ENCODE measurements around the gene AKIRIN1. TPM values are rescaled to one million over a fixed set of nuclear protein-coding genes. Genes with fewer than 3 reads are reported as not detected.

AKIRIN1 gene
- total RNA-seq, 1 donor = 35.1 TPM

GRCh38 chr1:39046613-39047210 is 55.6 kb downstream of the AKIRIN1 start:
- no peaks in the 10 kb centered on the region for H3K27me3 ChIP-seq (ENCODE audit: insufficient read depth, low read length)
- peak overlapping the region; percentile 35 for H2AFZ ChIP-seq (ENCODE audit: low read length)
- no peak overlapping the region for H3K4me3 ChIP-seq (ENCODE audit: insufficient read depth, low read length)
- peak overlapping the region; percentile 53 for H3K4me2 ChIP-seq (ENCODE audit: insufficient read depth, low read length)
- DNase-seq (ENCODE audit: insufficient read length, low spot score, missing footprints) = no peak
- peaks cover 15% of the 10 kb centered on the region for H3K4me1 ChIP-seq (ENCODE audit: insufficient read depth, low read length)
- no peaks in the 10 kb centered on the region for H4K20me1 ChIP-seq (ENCODE audit: insufficient read depth, low read length)
- peak overlapping the region; percentile 90 for H3K27ac ChIP-seq (ENCODE audit: low read depth, low read length)
- H3K79me2 ChIP-seq (ENCODE audit: insufficient read depth, low read length) = no peaks in the 10 kb centered on the region
- no peaks in the 10 kb centered on the region for H3K9me3 ChIP-seq (ENCODE audit: low read depth, low read length)
- peaks cover 3% of the 10 kb centered on the region for H3K36me3 ChIP-seq (ENCODE audit: insufficient read depth, low read length)
- TF ChIP-seq CTCF (IDR thresholded peaks at IDR 0.05; ENCODE audit: extremely low read depth, low read depth, low read length) = no peak

- Histone ChIP-seq H3K9me3 (ENCODE audit: low read depth, low read length) (no peaks in the 10 kb centered on the region), H3K27ac (ENCODE audit: low read depth, low read length) (peak overlapping the region; percentile 90), H3K4me3 (ENCODE audit: insufficient read depth, low read length) (no peak overlapping the region)
Observed at GRCh38 chr1:39047374-39048229, 56.5 kb downstream of the AKIRIN1 start.

GRCh38 chr1:39048745-39049370 is 57.8 kb downstream of the AKIRIN1 start:
- H4K20me1 ChIP-seq (ENCODE audit: insufficient read depth, low read length) = no peaks in the 10 kb centered on the region
- no peak for DNase-seq (ENCODE audit: insufficient read length, low spot score, missing footprints)
- H2AFZ ChIP-seq (ENCODE audit: low read length) = no peak overlapping the region
- H3K4me3 ChIP-seq (ENCODE audit: insufficient read depth, low read length) = no peak overlapping the region
- no peaks in the 10 kb centered on the region for H3K79me2 ChIP-seq (ENCODE audit: insufficient read depth, low read length)
- peaks cover 15% of the 10 kb centered on the region for H3K4me1 ChIP-seq (ENCODE audit: insufficient read depth, low read length)
- H3K36me3 ChIP-seq (ENCODE audit: insufficient read depth, low read length) = no peaks in the 10 kb centered on the region
- no peak for TF ChIP-seq CTCF (IDR thresholded peaks at IDR 0.05; ENCODE audit: extremely low read depth, low read depth, low read length)
- H3K9me3 ChIP-seq (ENCODE audit: low read depth, low read length) = no peaks in the 10 kb centered on the region
- H3K4me2 ChIP-seq (ENCODE audit: insufficient read depth, low read length) = no peak overlapping the region
- H3K27ac ChIP-seq (ENCODE audit: low read depth, low read length) = peak overlapping the region; percentile 90
- H3K27me3 ChIP-seq (ENCODE audit: insufficient read depth, low read length) = no peaks in the 10 kb centered on the region

More at GRCh38 chr1:39047374-39048229, 56.5 kb downstream of the AKIRIN1 start:
- Histone ChIP-seq H2AFZ (ENCODE audit: low read length) (peak overlapping the region; percentile 35), H3K27me3 (ENCODE audit: insufficient read depth, low read length) (no peaks in the 10 kb centered on the region), H3K36me3 (ENCODE audit: insufficient read depth, low read length) (peaks cover under 1% of the 10 kb centered on the region), H3K79me2 (ENCODE audit: insufficient read depth, low read length) (no peaks in the 10 kb centered on the region), H3K4me2 (ENCODE audit: insufficient read depth, low read length) (peak overlapping the region; percentile 53), H4K20me1 (ENCODE audit: insufficient read depth, low read length) (no peaks in the 10 kb centered on the region), H3K4me1 (ENCODE audit: insufficient read depth, low read length) (peaks cover 15% of the 10 kb centered on the region)
- peak; percentile 93 for DNase-seq (ENCODE audit: insufficient read length, low spot score, missing footprints)
- TF ChIP-seq CTCF (IDR thresholded peaks at IDR 0.05; ENCODE audit: extremely low read depth, low read depth, low read length) = no peak

GRCh38 chr1:39050001-39050400 is 58.9 kb downstream of the AKIRIN1 start:
- no peak for DNase-seq (ENCODE audit: insufficient read length, low spot score, missing footprints)
- Histone ChIP-seq H3K27ac (ENCODE audit: low read depth, low read length) (no peak overlapping the region), H3K9me3 (ENCODE audit: low read depth, low read length) (no peaks in the 10 kb centered on the region), H3K4me1 (ENCODE audit: insufficient read depth, low read length) (peaks cover 15% of the 10 kb centered on the region), H3K4me2 (ENCODE audit: insufficient read depth, low read length) (no peak overlapping the region), H2AFZ (ENCODE audit: low read length) (no peak overlapping the region), H3K27me3 (ENCODE audit: insufficient read depth, low read length) (no peaks in the 10 kb centered on the region), H3K4me3 (ENCODE audit: insufficient read depth, low read length) (no peak overlapping the region), H4K20me1 (ENCODE audit: insufficient read depth, low read length) (no peaks in the 10 kb centered on the region), H3K36me3 (ENCODE audit: insufficient read depth, low read length) (no peaks in the 10 kb centered on the region), H3K79me2 (ENCODE audit: insufficient read depth, low read length) (no peaks in the 10 kb centered on the region)
- TF ChIP-seq CTCF (IDR thresholded peaks at IDR 0.05; ENCODE audit: extremely low read depth, low read depth, low read length) = no peak

All from osteoblast (primary cell).